Upper lobe of left lung (tissue), 6 donors: ENCODE measurements around the gene C1orf159. TPM values are rescaled to one million over a fixed set of nuclear protein-coding genes. Genes with fewer than 3 reads are reported as not detected.

Experiments used
- ATAC-seq, 2 donors: fragments of 200-7000 bp; cut with Tn5 transposase; one replicate each; pipeline ENCODE4 v1.9.1; 2022; ENCODE audit warnings: mild to moderate bottlenecking in 2 of 2, moderate library complexity in 2 of 2; ENCODE audit not compliant: low FRiP score in 2 of 2
- DNase-seq, 2 donors: peaks; one replicate each; pipeline ENCODE4 v3.0.0-alpha.2; 2019 to 2020
- H3K27ac ChIP-seq, 4 donors: fragments of 200-600 bp; sonication (generic); one replicate each; pipeline ENCODE4 v1.5.1; 2016 to 2019
- H3K27me3 ChIP-seq, 4 donors: fragments of 200-600 bp; sonication (generic); one replicate each; pipeline ENCODE4 v1.5.1; 2017 to 2019
- H3K36me3 ChIP-seq, 4 donors: fragments of 200-600 bp; sonication (generic); one replicate each; pipeline ENCODE4 v1.5.1; 2016 to 2019
- H3K4me1 ChIP-seq, 4 donors: fragments of 200-600 bp; sonication (generic); one replicate each; pipeline ENCODE4 v1.5.1; 2018 to 2019
- H3K4me3 ChIP-seq, 4 donors: fragments of 200-600 bp; sonication (generic); one replicate each; pipeline ENCODE4 v1.5.1; 2017 to 2019; ENCODE audit warnings: mild to moderate bottlenecking in 2 of 4, moderate library complexity in 1 of 4
- H3K9me3 ChIP-seq, 4 donors: fragments of 200-600 bp; sonication (generic); one replicate each; pipeline ENCODE4 v1.5.1; 2018 to 2019
- EP300 ChIP-seq, 4 donors: sonication (generic); formaldehyde crosslinking; IDR thresholded peaks; one replicate each; pipeline ENCODE4 v1.5.1; 2017; ENCODE audit warnings: antibody characterized with exemption in 4 of 4, control low read depth in 2 of 4
- POLR2A ChIP-seq, 4 donors: fragments of 450-650 bp; IDR thresholded peaks; one replicate each; pipeline ENCODE4 v1.5.1; 2016 to 2017; ENCODE audit warnings: antibody characterized with exemption in 4 of 4, mild to moderate bottlenecking in 2 of 4
- POLR2AphosphoS5 ChIP-seq, 2 donors: sonication (generic); formaldehyde crosslinking; IDR thresholded peaks; one replicate each; pipeline ENCODE4 v1.5.1; 2017; ENCODE audit warnings: antibody characterized with exemption in 2 of 2
- WGBS, 2 donors: methylation state at CpG; one replicate each; pipeline ENCODE4 v1.1.5; 2017 to 2018; 5-methylcytosine and 5-hydroxymethylcytosine counted together
- total RNA-seq, 6 donors: library from RNA; depleted of rRNA in 4 of 6; stranded (reverse); fragments of >200 nt in 4 of 6; gene quantifications; one replicate each; pipeline versions ENCODE4 v1.1.0 to v1.2.1, GENCODE V29; 2016 to 2021
- TF ChIP-seq, protein P1 (sequence below), 6 experiments: fragments of 450-650 bp in 4 of 6; fragments of 200-600 bp in 2 of 6; sonication (generic) in 2 of 6; IDR thresholded peaks; one replicate each; pipeline ENCODE4 v1.5.1; 2016 to 2019; ENCODE audit warnings: antibody characterized with exemption in 6 of 6
- donor health status: DM: no; HTN: no; CAD: no; lungs with moderate emphysema.
- donor health status: DM: no; HTN: yes; CAD: no; lungs with severe emphysema.

The C1orf159 gene
- total RNA-seq, 6 donors from 2014 or later: 5.7 to 34.6 (median 15.2) TPM

- no peaks in the 10 kb centered on the region for H3K9me3 ChIP-seq
- peak overlapping the region in 2 of 4 donors; percentile 32 to 33 for H3K4me3 ChIP-seq
- H3K4me1 ChIP-seq: peaks cover 0 to 29% (median 18%) of the 10 kb centered on the region in 4 donors
- H3K27ac ChIP-seq: peak overlapping the region in 2 of 4 donors; percentile 23 to 30
- TF ChIP-seq EP300 (IDR thresholded peaks at IDR 0.05): no peak
- TF ChIP-seq POLR2A (IDR thresholded peaks at IDR 0.05): no peak
- TF ChIP-seq POLR2AphosphoS5 (IDR thresholded peaks at IDR 0.05): no peak
- TF ChIP-seq, protein P1, sequence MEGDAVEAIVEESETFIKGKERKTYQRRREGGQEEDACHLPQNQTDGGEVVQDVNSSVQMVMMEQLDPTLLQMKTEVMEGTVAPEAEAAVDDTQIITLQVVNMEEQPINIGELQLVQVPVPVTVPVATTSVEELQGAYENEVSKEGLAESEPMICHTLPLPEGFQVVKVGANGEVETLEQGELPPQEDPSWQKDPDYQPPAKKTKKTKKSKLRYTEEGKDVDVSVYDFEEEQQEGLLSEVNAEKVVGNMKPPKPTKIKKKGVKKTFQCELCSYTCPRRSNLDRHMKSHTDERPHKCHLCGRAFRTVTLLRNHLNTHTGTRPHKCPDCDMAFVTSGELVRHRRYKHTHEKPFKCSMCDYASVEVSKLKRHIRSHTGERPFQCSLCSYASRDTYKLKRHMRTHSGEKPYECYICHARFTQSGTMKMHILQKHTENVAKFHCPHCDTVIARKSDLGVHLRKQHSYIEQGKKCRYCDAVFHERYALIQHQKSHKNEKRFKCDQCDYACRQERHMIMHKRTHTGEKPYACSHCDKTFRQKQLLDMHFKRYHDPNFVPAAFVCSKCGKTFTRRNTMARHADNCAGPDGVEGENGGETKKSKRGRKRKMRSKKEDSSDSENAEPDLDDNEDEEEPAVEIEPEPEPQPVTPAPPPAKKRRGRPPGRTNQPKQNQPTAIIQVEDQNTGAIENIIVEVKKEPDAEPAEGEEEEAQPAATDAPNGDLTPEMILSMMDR (IDR thresholded peaks at IDR 0.05): no peak
- DNase-seq (peak in 1 of 2 donors; percentile 79), ATAC-seq (no peak)
- H3K27me3 ChIP-seq: no peaks in the 10 kb centered on the region
- 82 to 85% methylated on average over 13 to 35 of the region's 45 CpGs for WGBS, 2 donors
- H3K36me3 ChIP-seq: no peaks in the 10 kb centered on the region
Observed at GRCh38 chr1:1127551-1128451, 11.9 kb upstream of the C1orf159 start.

DNA sequence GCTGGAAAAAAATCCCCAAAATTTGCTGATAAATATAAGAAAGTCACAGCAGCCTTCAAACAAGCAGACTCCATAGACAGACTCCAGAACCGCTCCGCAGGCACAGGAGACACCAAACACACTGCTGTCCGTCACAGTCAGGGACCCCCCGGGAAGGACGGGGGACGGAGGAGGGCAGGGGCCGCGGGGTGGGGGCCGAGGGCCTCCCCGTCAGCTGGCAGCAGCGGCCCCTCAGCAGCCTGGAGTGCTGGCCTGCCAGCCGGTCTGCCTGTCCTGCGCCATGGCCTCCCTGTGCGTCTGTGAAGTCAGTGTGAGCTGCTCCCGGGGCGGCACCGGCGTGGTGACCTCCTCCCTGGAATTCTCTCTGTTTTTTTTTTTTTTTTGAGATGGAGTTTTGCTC, 10.1 kb upstream of the C1orf159 start:
- H3K27ac ChIP-seq: no peak overlapping the region
- H3K9me3 ChIP-seq: no peaks in the 10 kb centered on the region
- TF ChIP-seq, protein P1 (IDR thresholded peaks at IDR 0.05): no peak
- TF ChIP-seq EP300 (IDR thresholded peaks at IDR 0.05) (no peak), POLR2AphosphoS5 (IDR thresholded peaks at IDR 0.05) (no peak), POLR2A (IDR thresholded peaks at IDR 0.05) (no peak)
- no peak overlapping the region for H3K4me3 ChIP-seq
- no peak for ATAC-seq
- peak in 1 of 2 donors; percentile 75 for DNase-seq
- WGBS, 2 donors: 88 to 93% methylated on average over 16 to 18 of the region's 18 CpGs
- H3K36me3 ChIP-seq: no peaks in the 10 kb centered on the region
- H3K4me1 ChIP-seq: peaks cover 8 to 37% (median 23%) of the 10 kb centered on the region in 4 donors
- no peaks in the 10 kb centered on the region for H3K27me3 ChIP-seq

- WGBS, 2 donors: 60 to 84% methylated on average over 25 to 26 of the region's 29 CpGs
- H3K4me3 ChIP-seq: no peak overlapping the region
- H3K36me3 ChIP-seq: no peaks in the 10 kb centered on the region
- H3K9me3 ChIP-seq: no peaks in the 10 kb centered on the region
- H3K4me1 ChIP-seq: peaks cover 8 to 31% (median 22%) of the 10 kb centered on the region in 4 donors
- no peaks in the 10 kb centered on the region for H3K27me3 ChIP-seq
- peak in 1 of 2 donors; percentile 21 for ATAC-seq
- peak overlapping the region in 2 of 4 donors; percentile 35 to 49 for H3K27ac ChIP-seq
- TF ChIP-seq EP300 (IDR thresholded peaks at IDR 0.05) (no peak), POLR2AphosphoS5 (IDR thresholded peaks at IDR 0.05) (no peak), POLR2A (IDR thresholded peaks at IDR 0.05) (no peak)
- TF ChIP-seq, protein P1 (IDR thresholded peaks at IDR 0.05): no peak
- peak in 1 of 2 donors; percentile 82 for DNase-seq
Observed at GRCh38 chr1:1124786-1125642, 9.1 kb upstream of the C1orf159 start.

DNA sequence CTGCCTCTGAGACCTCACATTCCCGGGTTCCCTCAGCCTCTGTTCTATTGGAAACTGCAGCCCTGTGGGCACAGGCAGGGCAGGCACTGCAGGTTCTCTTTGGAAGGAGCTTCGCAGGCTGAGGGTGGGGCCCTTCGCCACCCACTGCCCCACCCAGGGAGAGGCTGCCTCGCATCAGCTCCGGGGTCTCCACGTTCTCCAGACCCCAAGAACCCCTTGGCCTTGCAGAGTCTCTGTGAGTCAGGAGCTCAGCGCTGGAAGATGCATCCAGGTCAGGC, 8.6 kb upstream of the C1orf159 start:
- Histone ChIP-seq H3K9me3 (no peaks in the 10 kb centered on the region), H3K4me1 (peaks cover 8 to 31% (median 22%) of the 10 kb centered on the region in 4 donors), H3K36me3 (no peaks in the 10 kb centered on the region), H3K27me3 (no peaks in the 10 kb centered on the region), H3K27ac (no peak overlapping the region), H3K4me3 (no peak overlapping the region)
- ATAC-seq (no peak), DNase-seq (no peak)
- TF ChIP-seq POLR2AphosphoS5 (IDR thresholded peaks at IDR 0.05) (no peak), EP300 (IDR thresholded peaks at IDR 0.05) (no peak), POLR2A (IDR thresholded peaks at IDR 0.05) (no peak)
- TF ChIP-seq, protein P1 (IDR thresholded peaks at IDR 0.05): no peak
- 71 to 77% methylated on average over 5 to 6 of the region's 7 CpGs for WGBS, 2 donors
